ENCODE data around the gene EBLN2.

The EBLN2 gene

DNA sequence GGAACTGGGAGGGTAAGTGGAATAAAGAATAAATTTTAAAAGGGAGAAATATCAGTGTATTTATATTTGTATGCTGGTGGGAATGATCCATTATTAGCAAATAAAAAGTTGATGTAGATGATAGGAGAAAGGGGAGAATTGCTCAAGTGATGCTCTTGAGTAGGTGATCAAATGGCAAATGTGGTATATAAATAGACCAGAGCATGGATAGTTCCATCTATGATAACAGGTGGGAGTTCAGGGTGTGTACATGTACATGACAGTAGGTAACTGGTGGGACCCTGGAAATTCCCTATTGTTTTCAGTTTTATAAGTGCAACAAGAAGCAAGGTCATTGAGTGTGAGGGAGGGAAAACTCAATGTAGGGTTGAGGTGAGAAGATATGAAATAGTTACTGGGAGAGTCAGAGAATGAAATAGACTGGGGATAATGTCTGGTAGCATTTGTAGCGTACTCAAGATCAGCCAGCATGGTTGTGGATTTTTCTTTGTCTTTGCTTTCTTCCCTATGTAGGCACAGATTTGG is 31.3 kb upstream of the EBLN2 start:
- no peaks in the 10 kb centered on the region for H3K9me3 ChIP-seq (ENCODE audit: low read length)
- H3K4me1 ChIP-seq (ENCODE audit: insufficient read depth, low read length, severe bottlenecking): no peaks in the 10 kb centered on the region

DNA sequence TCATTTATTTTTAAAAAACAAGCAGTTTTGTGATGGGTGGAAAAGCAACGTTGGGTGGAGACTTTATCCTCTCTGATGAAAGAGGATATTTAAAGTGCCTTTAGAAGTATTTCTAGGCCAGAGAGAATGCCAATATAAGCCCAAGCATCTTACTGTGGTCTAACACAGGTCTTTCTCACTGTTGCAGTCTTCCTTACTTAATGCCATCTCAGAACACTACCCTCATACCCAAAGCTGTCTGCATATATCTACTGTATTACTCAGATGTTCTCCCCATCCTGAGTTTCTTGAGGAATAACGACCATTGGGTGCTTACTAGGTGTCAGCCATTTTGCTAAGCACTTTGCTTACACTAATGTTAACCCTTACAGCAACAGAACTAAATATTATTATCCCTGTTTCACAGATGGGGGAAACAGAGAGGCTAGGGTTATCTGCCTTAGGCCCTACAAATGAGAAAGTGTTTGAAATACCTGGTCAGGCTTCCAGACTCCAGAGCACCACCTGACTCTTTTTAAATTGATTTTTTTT is 29.8 kb upstream of the EBLN2 start:
- H3K9me2 ChIP-seq (ENCODE audit: low read depth, low read length): no peaks in the 10 kb centered on the region
- no peak overlapping the region for H3K27ac ChIP-seq (ENCODE audit: low read depth, low read length, poor library complexity, severe bottlenecking)
- peaks cover 35% of the 10 kb centered on the region for H3K36me3 ChIP-seq (ENCODE audit: insufficient read depth, low read length)
- H3K4me3 ChIP-seq (ENCODE audit: low read depth, low read length, poor library complexity, severe bottlenecking): no peak overlapping the region
- no peaks in the 10 kb centered on the region for H3F3A ChIP-seq (ENCODE audit: insufficient read depth, low read length)
- H3K79me2 ChIP-seq (ENCODE audit: insufficient read depth, low read length): peaks cover 97% of the 10 kb centered on the region
- H3K4me1 ChIP-seq (ENCODE audit: insufficient read depth, low read length, severe bottlenecking): no peaks in the 10 kb centered on the region
- H3K9me3 ChIP-seq (ENCODE audit: low read length): no peaks in the 10 kb centered on the region
- H3K9ac ChIP-seq (ENCODE audit: low read length): no peak overlapping the region
- H2AFZ ChIP-seq (ENCODE audit: low read length): no peak overlapping the region
- 0 out of 2 replicates have a peak, but pooled peaks cover 7% of the 10 kb centered on the region for H4K20me1 ChIP-seq (ENCODE audit: insufficient read depth, low read length)
- no peaks in the 10 kb centered on the region for H3K27me3 ChIP-seq (ENCODE audit: insufficient read depth, low read length)
- no peak for TF ChIP-seq EZH2 (IDR thresholded peaks at IDR 0.05; ENCODE audit: borderline replicate concordance, low read length)
- TF ChIP-seq, protein P1, sequence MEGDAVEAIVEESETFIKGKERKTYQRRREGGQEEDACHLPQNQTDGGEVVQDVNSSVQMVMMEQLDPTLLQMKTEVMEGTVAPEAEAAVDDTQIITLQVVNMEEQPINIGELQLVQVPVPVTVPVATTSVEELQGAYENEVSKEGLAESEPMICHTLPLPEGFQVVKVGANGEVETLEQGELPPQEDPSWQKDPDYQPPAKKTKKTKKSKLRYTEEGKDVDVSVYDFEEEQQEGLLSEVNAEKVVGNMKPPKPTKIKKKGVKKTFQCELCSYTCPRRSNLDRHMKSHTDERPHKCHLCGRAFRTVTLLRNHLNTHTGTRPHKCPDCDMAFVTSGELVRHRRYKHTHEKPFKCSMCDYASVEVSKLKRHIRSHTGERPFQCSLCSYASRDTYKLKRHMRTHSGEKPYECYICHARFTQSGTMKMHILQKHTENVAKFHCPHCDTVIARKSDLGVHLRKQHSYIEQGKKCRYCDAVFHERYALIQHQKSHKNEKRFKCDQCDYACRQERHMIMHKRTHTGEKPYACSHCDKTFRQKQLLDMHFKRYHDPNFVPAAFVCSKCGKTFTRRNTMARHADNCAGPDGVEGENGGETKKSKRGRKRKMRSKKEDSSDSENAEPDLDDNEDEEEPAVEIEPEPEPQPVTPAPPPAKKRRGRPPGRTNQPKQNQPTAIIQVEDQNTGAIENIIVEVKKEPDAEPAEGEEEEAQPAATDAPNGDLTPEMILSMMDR (IDR thresholded peaks at IDR 0.05; ENCODE audit: low read length): no peak
- no peak overlapping the region for H3K4me2 ChIP-seq (ENCODE audit: low read length)

More for the DNA sequence above, 31.3 kb upstream of the EBLN2 start:
- Histone ChIP-seq H3K9ac (ENCODE audit: low read length) (no peak overlapping the region), H3K36me3 (ENCODE audit: insufficient read depth, low read length) (peaks cover 49% of the 10 kb centered on the region), H3K4me2 (ENCODE audit: low read length) (no peak overlapping the region), H2AFZ (ENCODE audit: low read length) (no peak overlapping the region), H3F3A (ENCODE audit: insufficient read depth, low read length) (no peaks in the 10 kb centered on the region), H3K4me3 (ENCODE audit: low read depth, low read length, poor library complexity, severe bottlenecking) (no peak overlapping the region), H4K20me1 (ENCODE audit: insufficient read depth, low read length) (0 out of 2 replicates have a peak, but pooled peaks cover 7% of the 10 kb centered on the region), H3K9me2 (ENCODE audit: low read depth, low read length) (no peaks in the 10 kb centered on the region), H3K79me2 (ENCODE audit: insufficient read depth, low read length) (peaks cover 98% of the 10 kb centered on the region), H3K27ac (ENCODE audit: low read depth, low read length, poor library complexity, severe bottlenecking) (no peak overlapping the region), H3K27me3 (ENCODE audit: insufficient read depth, low read length) (no peaks in the 10 kb centered on the region)
- TF ChIP-seq, protein P1 (IDR thresholded peaks at IDR 0.05; ENCODE audit: low read length): no peak
- no peak for TF ChIP-seq EZH2 (IDR thresholded peaks at IDR 0.05; ENCODE audit: borderline replicate concordance, low read length)

DNA sequence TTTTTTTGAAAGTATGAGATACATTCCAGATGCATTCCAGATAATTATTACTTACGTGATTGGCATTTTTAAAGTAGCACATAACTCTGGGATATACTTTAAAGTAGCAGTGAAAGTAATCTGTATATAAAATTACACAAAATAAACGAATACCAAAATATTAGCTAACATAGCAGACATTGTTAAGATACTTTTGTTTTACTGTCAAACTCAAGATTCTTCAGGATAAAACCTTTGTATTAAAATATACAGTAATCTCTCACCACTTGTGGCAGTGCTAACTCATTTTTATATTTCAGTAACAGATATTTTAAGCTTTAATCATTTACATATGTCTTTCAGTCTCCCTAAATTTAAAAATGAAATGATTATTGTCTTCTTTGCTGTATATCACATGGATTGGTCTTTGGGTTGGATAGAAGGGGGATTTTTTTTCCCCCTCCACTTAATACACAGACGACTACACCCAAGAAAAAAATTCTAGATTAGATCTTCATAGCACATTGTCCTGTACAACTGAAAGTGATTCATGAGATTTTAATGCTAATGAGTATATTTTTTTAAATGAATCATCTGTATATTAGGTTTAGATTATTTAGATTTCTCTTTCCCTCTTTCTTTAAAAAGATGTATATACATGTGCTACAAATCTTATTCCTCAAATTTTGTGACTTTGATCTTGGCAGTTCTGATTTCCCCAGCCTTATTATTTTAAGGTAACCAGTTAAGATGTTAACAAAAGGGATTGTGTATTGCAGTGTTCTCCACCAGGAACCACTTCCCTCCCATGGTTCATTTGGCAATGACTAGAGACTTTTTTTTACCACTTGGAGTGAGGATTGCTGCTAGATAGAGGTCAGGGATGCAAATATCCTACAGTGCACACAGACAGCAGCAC is 24.5 kb upstream of the EBLN2 start:
- no peak overlapping the region for H3K9ac ChIP-seq (ENCODE audit: low read length)
- H4K20me1 ChIP-seq (ENCODE audit: insufficient read depth, low read length): 0 out of 2 replicates have a peak, but pooled peaks cover 11% of the 10 kb centered on the region
- no peaks in the 10 kb centered on the region for H3K9me3 ChIP-seq (ENCODE audit: low read length)
- H2AFZ ChIP-seq (ENCODE audit: low read length): no peak overlapping the region
- TF ChIP-seq EZH2 (IDR thresholded peaks at IDR 0.05; ENCODE audit: borderline replicate concordance, low read length): no peak
- TF ChIP-seq, protein P1 (IDR thresholded peaks at IDR 0.05; ENCODE audit: low read length): no peak
- H3K4me3 ChIP-seq (ENCODE audit: low read depth, low read length, poor library complexity, severe bottlenecking): no peak overlapping the region
- no peaks in the 10 kb centered on the region for H3K9me2 ChIP-seq (ENCODE audit: low read depth, low read length)
- H3K27me3 ChIP-seq (ENCODE audit: insufficient read depth, low read length): no peaks in the 10 kb centered on the region
- peaks cover 97% of the 10 kb centered on the region for H3K79me2 ChIP-seq (ENCODE audit: insufficient read depth, low read length)
- peaks cover 8% of the 10 kb centered on the region for H3K4me1 ChIP-seq (ENCODE audit: insufficient read depth, low read length, severe bottlenecking)
- H3K36me3 ChIP-seq (ENCODE audit: insufficient read depth, low read length): peaks cover 10% of the 10 kb centered on the region; the same call in 1 of the 2 replicates
- H3K4me2 ChIP-seq (ENCODE audit: low read length): no peak overlapping the region
- H3F3A ChIP-seq (ENCODE audit: insufficient read depth, low read length): no peaks in the 10 kb centered on the region
- no peak overlapping the region for H3K27ac ChIP-seq (ENCODE audit: low read depth, low read length, poor library complexity, severe bottlenecking)

All from OCI-LY1 (cell line).